HepG2 (cell line): Measurements from ENCODE around the gene ZNF865. TPM values are rescaled to one million over a fixed set of nuclear protein-coding genes. Genes with fewer than 3 reads are reported as not detected.

Source experiments
- CEBPG ChIP-seq: IDR thresholded peaks from 2 replicates; pipeline ENCODE4 v1.6.1; 2016
- ELF3 ChIP-seq: IDR thresholded peaks from 2 replicates; pipeline ENCODE4 v1.6.1; 2016; ENCODE audit warnings: missing genetic modification reagents, missing compliant biosample characterization
- LCORL ChIP-seq, 2 experiments: fragments of 450-650 bp in 1 of 2; sonication (generic) in 1 of 2; formaldehyde crosslinking in 1 of 2; IDR thresholded peaks; 2 replicates each; pipeline versions ENCODE4 v1.5.0 to v1.6.1; 2017 to 2020; ENCODE audit warnings: antibody characterized with exemption in 1 of 2, missing genetic modification reagents in 1 of 2
- NPAS2 ChIP-seq: sonication (generic); formaldehyde crosslinking; IDR thresholded peaks from 2 replicates; pipeline ENCODE4 v1.8.0; 2022; ENCODE audit warnings: mild to moderate bottlenecking, missing genetic modification reagents, borderline replicate concordance
- PRMT3 ChIP-seq: sonication (generic); formaldehyde crosslinking; IDR thresholded peaks from 2 replicates; pipeline ENCODE4 v1.8.1; 2022; ENCODE audit warnings: low read depth, mild to moderate bottlenecking, moderate library complexity, missing genetic modification reagents, borderline replicate concordance
- RFX3 ChIP-seq: IDR thresholded peaks from 2 replicates; pipeline ENCODE4 v1.6.1; 2016; ENCODE audit warnings: missing biosample characterization, missing genetic modification reagents
- STAT5B ChIP-seq: sonication (generic); formaldehyde crosslinking; IDR thresholded peaks from 2 replicates; pipeline ENCODE4 v1.4.0; 2020; ENCODE audit warnings: missing genetic modification reagents
- TSC22D2 ChIP-seq: sonication (generic); formaldehyde crosslinking; IDR thresholded peaks from 2 replicates; pipeline ENCODE4 v1.5.1; 2020; ENCODE audit warnings: missing genetic modification reagents, mild to moderate bottlenecking, borderline replicate concordance
- ZNF329 ChIP-seq: sonication (generic); formaldehyde crosslinking; IDR thresholded peaks from 2 replicates; pipeline ENCODE4 v1.9.0; 2021; ENCODE audit warnings: low read depth, mild to moderate bottlenecking, missing genetic modification reagents
- ZNF777 ChIP-seq: sonication (generic); formaldehyde crosslinking; IDR thresholded peaks from 2 replicates; pipeline ENCODE4 v1.4.0; 2020; ENCODE audit warnings: missing genetic modification reagents
- polyA plus RNA-seq, 8 experiments: library from polyadenylated mRNA; depleted of rRNA in 3 of 8; stranded (reverse) in 7 of 8; unstranded in 1 of 8; fragments of >200 nt; fragmentation: Illumina TruSeq in 4 of 8; extraction: Trizol in 4 of 8; gene quantifications; 2 replicates each; pipeline versions ENCODE4 v1.2.1 to v1.2.3, GENCODE V29; 2011 to 2016; ENCODE audit warnings: low read depth in 4 of 8, missing spikeins in 1 of 8, mixed read lengths in 1 of 8; ENCODE audit not compliant: insufficient read depth in 1 of 8
- total RNA-seq, 5 experiments: library from RNA; depleted of rRNA; stranded (reverse); fragments of >200 nt; fragmentation: Illumina TruSeq; extraction: Trizol; gene quantifications; 2 replicates each; pipeline ENCODE4 v1.2.3, GENCODE V29; 2016; ENCODE audit warnings: low read depth in 1 of 5
- TF ChIP-seq, protein P1 (sequence below): sonication (generic); formaldehyde crosslinking; IDR thresholded peaks from 2 replicates; pipeline ENCODE4 v1.5.1; 2020; ENCODE audit warnings: missing genetic modification reagents, mild to moderate bottlenecking, borderline replicate concordance
- TF ChIP-seq, protein P2 (sequence below): sonication (generic); formaldehyde crosslinking; IDR thresholded peaks from 2 replicates; pipeline ENCODE4 v1.4.0; 2020; ENCODE audit warnings: low read depth, missing genetic modification reagents
- TF ChIP-seq, protein P3 (sequence below): sonication (generic); formaldehyde crosslinking; IDR thresholded peaks from 2 replicates; pipeline ENCODE4 v1.4.0; 2020; ENCODE audit warnings: missing genetic modification reagents, borderline replicate concordance
- TF ChIP-seq, protein P4 (sequence below): sonication (generic); formaldehyde crosslinking; IDR thresholded peaks from 2 replicates; pipeline ENCODE4 v1.9.0; 2022; ENCODE audit warnings: missing genetic modification reagents, mild to moderate bottlenecking, borderline replicate concordance

Gene ZNF865
- total and polyA plus RNA-seq, 2 of the 13 experiments (the other 11 are each of a cell fraction or from before 2014, with no cell fraction given): 0.93 to 1.0 TPM

DNA sequence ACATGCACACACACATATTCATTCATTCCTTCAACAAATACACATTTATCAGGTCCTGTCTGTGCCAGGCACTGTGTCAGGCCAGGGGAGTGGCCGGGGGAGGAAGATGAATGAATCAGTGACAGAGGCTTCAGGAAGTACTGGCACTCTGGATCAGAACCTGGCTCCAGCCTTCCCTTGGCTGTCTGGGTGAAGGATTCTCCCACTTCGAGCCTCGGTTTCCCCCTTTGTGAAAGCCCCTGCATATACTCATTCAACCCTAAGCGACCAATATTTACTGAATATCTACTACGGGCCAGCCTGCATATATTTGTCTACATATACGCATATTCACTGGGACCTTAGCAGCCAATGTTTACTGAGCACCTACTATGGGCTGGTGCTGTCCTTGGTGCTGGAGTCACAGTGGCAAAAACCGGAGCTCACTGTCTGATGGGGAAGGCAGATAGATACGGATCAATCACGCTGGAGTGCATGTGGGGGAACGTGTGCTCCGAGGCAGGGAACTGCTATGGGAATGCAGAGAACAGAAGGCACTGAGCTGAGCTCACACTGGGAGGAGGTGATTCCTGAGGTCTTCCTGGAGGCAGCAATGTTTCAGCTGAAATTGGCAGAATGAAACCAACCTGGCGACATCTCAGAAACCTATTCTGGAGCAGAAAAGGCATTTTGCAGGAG lies 24.2 kb upstream of the ZNF865 start (continued):
- TF ChIP-seq, protein P1, sequence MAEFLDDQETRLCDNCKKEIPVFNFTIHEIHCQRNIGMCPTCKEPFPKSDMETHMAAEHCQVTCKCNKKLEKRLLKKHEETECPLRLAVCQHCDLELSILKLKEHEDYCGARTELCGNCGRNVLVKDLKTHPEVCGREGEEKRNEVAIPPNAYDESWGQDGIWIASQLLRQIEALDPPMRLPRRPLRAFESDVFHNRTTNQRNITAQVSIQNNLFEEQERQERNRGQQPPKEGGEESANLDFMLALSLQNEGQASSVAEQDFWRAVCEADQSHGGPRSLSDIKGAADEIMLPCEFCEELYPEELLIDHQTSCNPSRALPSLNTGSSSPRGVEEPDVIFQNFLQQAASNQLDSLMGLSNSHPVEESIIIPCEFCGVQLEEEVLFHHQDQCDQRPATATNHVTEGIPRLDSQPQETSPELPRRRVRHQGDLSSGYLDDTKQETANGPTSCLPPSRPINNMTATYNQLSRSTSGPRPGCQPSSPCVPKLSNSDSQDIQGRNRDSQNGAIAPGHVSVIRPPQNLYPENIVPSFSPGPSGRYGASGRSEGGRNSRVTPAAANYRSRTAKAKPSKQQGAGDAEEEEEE: no peak
- TF ChIP-seq PRMT3 (CRISPR knock-in tag) (0 out of 2 replicates have a peak, but pooled peaks have one; percentile 40), ZNF329 (CRISPR knock-in tag) (no peak), CEBPG (CRISPR knock-in tag) (no peak), TSC22D2 (CRISPR knock-in tag) (0 out of 2 replicates have a peak, but pooled peaks have one; percentile 82), ZNF777 (CRISPR knock-in tag) (peak; percentile 60; the same call in 1 of the 2 replicates), LCORL (IDR thresholded peaks at IDR 0.05) (no peak), LCORL (CRISPR knock-in tag; IDR thresholded peaks at IDR 0.05) (no peak), NPAS2 (CRISPR knock-in tag) (no peak), RFX3 (no peak), STAT5B (CRISPR knock-in tag) (0 out of 2 replicates have a peak, but pooled peaks have one; percentile 63), ELF3 (CRISPR knock-in tag) (peak; percentile 21; the same call in 1 of the 2 replicates)
- TF ChIP-seq, protein P2, sequence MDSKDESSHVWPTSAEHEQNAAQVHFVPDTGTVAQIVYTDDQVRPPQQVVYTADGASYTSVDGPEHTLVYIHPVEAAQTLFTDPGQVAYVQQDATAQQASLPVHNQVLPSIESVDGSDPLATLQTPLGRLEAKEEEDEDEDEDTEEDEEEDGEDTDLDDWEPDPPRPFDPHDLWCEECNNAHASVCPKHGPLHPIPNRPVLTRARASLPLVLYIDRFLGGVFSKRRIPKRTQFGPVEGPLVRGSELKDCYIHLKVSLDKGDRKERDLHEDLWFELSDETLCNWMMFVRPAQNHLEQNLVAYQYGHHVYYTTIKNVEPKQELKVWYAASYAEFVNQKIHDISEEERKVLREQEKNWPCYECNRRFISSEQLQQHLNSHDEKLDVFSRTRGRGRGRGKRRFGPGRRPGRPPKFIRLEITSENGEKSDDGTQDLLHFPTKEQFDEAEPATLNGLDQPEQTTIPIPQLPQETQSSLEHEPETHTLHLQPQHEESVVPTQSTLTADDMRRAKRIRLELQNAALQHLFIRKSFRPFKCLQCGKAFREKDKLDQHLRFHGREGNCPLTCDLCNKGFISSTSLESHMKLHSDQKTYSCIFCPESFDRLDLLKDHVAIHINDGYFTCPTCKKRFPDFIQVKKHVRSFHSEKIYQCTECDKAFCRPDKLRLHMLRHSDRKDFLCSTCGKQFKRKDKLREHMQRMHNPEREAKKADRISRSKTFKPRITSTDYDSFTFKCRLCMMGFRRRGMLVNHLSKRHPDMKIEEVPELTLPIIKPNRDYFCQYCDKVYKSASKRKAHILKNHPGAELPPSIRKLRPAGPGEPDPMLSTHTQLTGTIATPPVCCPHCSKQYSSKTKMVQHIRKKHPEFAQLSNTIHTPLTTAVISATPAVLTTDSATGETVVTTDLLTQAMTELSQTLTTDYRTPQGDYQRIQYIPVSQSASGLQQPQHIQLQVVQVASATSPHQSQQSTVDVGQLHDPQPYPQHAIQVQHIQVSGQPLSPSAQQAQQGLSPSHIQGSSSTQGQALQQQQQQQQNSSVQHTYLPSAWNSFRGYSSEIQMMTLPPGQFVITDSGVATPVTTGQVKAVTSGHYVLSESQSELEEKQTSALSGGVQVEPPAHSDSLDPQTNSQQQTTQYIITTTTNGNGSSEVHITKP (CRISPR knock-in tag): no peak; the same call in 1 of the 2 replicates
- TF ChIP-seq, protein P3, sequence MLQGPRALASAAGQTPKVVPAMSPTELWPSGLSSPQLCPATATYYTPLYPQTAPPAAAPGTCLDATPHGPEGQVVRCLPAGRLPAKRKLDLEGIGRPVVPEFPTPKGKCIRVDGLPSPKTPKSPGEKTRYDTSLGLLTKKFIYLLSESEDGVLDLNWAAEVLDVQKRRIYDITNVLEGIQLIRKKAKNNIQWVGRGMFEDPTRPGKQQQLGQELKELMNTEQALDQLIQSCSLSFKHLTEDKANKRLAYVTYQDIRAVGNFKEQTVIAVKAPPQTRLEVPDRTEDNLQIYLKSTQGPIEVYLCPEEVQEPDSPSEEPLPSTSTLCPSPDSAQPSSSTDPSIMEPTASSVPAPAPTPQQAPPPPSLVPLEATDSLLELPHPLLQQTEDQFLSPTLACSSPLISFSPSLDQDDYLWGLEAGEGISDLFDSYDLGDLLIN (CRISPR knock-in tag): no peak
- TF ChIP-seq, protein P4, sequence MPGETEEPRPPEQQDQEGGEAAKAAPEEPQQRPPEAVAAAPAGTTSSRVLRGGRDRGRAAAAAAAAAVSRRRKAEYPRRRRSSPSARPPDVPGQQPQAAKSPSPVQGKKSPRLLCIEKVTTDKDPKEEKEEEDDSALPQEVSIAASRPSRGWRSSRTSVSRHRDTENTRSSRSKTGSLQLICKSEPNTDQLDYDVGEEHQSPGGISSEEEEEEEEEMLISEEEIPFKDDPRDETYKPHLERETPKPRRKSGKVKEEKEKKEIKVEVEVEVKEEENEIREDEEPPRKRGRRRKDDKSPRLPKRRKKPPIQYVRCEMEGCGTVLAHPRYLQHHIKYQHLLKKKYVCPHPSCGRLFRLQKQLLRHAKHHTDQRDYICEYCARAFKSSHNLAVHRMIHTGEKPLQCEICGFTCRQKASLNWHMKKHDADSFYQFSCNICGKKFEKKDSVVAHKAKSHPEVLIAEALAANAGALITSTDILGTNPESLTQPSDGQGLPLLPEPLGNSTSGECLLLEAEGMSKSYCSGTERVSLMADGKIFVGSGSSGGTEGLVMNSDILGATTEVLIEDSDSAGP (CRISPR knock-in tag): 0 out of 2 replicates have a peak, but pooled peaks have one; percentile 18
- TF ChIP-seq, all 625 proteins: peak for 161
